GM21367 (cell line): ENCODE measurements around the gene UBAC2.
"Not testable (repeated sequence)": the region's sequence is repeated elsewhere in the genome, so short reads cannot be mapped to it uniquely, and the experiment has no call there.

Source experiments
- ATAC-seq: cut with Tn5 transposase; IDR thresholded peaks from one replicate; pipeline ENCODE4 v1.9.1; 2021; ENCODE audit not compliant: unreplicated experiment

The UBAC2 gene

DNA sequence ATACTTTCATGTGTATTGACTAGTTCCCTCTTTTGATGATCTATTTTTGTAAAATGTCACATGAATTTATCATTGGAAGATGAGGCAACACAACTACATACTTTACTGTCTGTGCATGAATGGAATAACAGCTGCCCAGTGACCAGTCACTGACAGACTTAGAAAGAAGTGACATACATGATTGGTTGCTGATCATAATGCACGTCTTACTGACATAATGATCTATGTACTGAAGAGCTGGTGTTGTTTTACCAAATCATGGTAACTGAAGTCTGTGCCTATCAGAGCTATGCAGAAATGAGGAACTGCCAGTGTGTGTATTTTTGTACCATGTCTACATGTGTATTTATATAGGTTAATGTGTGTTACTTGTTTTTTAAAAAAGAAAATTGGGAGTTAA, 31.1 kb downstream of the UBAC2 start:
- ATAC-seq: no peak

DNA sequence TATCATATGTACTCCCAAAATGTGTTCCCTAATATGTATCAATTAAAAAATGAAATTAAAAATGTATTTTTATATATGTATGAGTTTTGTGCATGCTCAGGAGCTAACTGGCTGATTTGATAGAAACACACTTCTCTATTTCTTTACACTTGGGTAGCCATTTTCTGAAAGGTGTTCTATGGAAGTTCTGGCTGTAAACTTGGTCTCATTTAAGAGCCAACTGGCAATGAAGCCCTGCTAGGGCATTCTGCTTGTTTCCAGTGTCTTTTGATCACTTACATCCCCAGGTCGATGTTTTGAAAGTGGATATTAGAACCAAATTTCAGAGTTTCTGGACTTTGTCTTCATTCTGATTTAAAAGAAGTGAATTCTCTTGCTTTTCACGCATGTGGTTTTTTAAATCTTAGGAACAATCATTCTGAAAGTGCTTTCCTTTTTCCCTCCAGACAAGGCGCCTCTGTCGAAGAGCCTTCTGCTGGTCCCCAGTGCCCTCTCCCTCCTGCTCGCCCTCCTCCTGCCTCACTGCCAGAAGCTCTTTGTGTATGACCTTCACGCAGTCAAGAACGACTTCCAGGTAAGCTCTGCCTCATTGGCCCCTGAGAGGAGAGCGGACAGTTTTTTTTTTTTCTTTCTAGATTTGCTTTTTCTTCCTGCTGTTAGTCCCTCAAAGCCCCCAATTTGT, 37.5 kb downstream of the UBAC2 start:
- ATAC-seq: peak; percentile 44

DNA sequence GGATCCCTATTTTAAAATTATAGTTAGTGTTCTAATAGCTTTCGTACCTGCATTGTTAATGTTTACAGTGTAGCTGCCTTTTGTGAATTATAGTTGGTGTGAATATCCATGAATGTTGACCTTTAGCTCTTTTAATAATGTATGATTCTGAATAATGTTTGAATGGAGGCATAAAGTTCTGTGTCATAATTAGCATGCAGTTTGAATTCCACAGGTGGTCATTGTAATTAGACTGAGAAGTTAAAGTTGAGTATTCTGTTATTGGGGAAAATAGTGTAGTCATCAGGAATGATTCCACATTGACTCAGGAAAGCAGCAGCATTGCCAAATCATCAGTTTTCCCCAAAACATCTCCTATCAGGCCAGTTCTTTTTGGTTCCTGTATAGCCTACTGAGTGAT, 45.4 kb downstream of the UBAC2 start:
- ATAC-seq: no peak

DNA sequence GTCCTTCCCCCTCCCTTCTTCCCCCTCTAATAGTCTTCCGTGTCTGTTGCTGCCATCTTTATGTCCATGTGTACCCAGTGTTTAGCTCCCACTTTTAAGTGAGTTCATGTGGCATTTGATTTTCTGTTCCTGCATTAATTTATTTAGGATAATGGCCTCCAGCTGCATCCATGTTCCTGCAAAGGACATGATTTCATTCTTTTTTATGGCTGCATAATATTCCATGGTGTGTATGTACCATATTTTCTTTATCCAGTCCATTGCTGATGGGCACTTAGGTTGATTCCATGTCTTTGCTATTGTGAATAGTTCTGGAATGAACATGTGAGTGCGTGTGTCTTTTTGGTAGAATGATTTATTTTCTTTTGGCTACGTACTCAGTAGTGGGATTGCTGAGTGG, 48.5 kb downstream of the UBAC2 start:
- ATAC-seq: not testable (repeated sequence)

DNA sequence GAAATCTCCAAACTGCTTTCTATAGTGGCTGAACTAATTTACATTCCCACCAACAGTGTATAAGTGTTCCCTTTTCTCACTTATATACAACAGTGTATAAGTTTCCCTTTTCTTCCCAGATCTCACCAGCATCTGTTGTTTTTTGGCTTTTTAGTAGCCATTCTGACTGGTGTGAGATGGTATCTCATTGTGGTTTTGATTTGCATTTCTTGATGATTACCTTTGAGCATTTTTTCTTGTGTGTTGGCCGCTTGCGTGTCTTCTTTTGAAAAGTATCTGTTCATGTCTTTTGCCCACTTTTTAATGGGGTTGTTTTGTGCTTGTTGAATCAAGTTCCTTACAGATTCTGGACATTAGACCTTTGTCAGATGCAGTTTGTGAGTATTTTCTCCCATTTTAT, 49.0 kb downstream of the UBAC2 start:
- not testable (repeated sequence) for ATAC-seq

DNA sequence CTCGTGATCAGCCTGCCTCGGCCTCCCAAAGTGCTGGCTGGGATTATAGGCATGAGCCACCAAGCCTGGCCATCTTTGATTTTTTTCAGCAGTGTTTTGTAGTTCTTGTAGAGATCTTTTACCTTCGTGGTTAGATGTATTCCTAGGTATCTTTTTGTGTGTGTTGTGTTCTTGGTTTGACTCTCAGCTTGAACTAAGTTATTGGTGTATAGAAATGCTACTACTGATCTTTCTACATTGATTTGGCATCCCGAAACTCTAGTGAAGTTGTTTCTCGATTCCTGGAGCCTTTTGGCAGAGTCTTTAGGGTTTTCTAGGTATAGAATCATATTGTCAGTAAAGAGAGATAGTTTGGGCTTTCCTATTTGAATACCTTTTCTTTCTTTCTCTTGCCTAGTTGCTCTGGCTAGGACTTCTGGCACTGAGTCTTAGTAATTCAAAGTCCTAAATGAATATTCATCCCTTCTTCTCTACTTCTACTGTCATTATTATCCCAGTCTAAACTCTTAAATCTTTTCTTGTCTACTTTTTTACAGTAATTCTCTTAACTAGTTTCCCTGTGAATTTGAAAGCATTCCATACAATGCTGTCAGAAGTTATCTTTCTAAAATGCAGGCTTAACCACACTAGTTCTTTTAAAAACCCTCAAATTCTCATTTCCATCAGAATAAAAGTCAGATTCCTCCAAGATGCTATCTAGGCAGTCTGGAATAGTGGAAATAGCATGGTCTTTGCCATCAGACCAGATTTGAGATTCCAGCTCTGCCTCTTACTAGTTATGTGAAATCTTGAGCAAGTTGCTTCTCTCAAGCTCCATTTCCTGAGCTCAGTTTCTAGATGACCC, 50.5 kb downstream of the UBAC2 start:
- ATAC-seq: no peak

DNA sequence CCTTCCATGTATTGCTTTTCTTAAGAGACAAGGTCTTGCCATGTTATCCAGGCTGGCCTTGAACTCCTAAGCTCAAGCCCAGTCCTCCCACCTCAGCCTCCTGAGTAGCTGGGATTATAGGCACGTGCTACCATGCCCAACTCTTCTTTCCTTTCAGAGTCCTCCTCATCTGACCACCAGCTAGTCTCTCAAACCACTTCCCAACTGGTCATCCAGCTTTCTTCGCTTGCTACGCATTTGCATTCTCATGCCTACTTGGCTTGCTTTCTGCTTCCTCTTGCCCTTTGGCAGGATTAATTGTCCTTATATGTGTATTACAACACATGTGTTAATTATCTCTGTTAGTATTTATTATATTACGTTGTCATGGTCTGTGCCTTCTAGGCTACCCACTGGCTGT, 51.3 kb downstream of the UBAC2 start:
- no peak for ATAC-seq

DNA sequence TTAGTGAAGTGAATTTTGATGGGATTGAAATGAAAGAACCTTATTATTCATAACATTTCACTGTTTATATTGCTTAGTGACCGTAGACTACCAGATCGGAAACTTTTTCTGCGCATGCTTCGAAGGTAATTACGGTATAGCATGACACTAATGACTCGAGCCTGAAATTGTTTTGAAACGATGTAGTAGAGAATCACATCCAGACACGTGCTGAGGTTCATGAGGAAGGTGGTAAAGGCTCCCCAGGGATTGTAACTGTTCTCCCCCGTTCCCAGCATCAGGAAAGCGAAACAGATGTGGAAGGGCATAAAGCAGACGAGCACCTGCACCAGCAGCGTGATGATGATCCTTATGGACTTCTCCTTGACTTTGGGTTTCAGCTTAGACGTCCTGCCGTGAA, 54.2 kb downstream of the UBAC2 start:
- no peak for ATAC-seq

DNA sequence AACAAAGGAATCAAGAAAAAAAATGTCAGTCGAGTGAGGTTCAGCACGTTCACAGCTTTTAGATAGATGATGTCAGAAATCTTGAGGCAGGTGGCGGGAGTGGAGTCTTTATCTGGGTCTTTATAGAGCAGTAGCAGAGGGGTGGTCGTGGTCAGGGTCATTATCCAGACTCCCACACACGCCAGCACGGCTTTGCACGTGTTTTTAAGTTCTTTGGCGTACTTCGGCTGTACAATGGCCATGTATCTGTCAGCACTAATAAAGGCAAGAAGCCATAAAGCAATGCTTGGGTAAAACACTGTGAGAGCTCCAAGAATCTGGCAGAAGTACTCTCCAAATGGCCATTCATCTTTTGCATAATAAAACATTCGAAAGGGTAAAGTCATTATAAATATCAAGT, 54.6 kb downstream of the UBAC2 start:
- no peak for ATAC-seq

DNA sequence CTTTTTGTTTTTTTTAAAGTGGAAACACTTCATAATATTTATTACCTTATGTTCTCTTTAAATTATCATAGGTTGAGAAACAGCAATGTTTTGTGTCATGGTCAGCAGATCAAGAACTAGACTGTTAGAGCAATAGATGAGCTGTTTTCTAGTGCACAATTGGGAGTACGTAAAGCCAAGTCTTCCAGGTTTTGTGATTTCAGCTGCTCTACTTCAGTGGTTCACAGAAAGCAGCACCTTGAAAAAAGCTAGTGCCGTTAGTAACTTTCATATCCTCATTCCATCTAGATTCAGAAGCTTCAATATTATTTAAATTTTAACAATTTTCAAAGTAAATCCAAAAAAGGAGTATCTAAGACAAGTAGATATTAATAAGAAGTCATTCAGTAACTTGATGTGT, 55.6 kb downstream of the UBAC2 start:
- peak; percentile 35 for ATAC-seq

DNA sequence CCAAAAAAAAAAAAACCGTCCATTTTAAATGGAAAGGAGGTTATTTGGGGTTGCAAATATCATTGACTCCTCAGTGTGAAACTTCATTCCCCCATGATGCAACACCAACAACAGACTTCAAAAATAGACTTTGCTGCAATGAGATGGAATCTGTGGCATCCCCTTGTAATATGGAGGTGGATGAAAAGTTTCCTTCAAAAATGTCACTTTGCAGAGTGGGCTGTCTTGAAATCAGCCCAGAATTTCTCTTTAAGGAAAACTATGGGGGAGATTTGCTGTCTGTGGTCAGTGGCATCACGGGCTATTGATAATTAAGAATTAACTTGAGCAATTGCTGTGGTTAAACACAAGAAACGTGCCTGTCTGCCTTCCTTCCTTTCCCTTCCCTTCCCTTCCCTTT, 56.1 kb downstream of the UBAC2 start:
- peak; percentile 15 for ATAC-seq

DNA sequence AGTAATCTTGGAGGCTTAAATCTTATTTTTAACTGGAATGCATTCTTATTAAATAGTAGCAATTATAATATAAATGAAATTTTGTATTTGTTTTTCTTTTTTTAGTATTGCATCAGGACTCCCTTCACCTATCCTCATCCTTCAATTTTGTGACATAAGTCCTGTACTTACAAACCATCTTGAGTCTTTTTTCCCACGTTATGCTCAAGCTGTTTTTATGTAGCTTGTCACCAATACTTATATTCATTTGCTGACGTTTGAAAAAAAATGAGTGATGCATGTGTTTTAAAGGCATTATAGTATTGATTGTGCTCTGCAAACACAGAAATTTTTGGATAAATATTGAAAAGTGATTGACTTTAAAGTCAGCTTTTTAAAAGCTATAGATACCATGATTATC, 56.6 kb downstream of the UBAC2 start:
- no peak for ATAC-seq

DNA sequence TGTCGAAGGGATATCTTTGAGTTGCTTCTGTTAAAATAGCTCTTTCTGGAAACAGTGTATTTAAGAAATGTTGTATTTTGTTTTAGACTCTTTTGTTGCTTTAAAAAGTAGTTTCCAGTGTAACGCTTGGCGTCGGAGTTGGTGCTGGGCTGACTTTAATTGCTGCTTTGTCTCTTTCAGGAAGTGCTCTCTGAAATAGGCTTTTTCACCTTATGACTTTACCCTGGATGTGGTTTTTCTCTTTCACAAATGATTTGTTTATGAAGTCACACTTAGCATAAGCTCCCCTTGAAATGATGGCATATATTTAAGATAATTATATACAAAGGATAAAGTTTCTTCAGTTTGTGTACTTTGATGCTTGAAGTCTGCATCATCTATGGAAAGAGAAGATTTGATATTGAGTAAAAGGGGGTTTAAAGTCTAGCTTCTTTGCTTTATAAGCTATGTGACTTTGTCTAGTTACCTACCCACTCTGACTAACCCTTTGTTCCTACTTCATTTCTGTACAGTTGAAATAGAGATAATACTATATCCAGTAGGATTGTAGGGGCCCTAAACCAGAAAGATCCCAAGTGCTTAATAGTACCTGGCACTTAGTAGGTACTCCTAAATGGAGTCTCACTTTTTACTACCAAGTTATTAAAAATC, 57.7 kb downstream of the UBAC2 start, which contains the start of gene GPR18:
Gene GPR18, minus strand, starts transcription at position 170 of the 651 bp plus-strand sequence. CDS start 2,507 bp downstream, outside the sequence.
- ATAC-seq: peak; percentile 72

DNA sequence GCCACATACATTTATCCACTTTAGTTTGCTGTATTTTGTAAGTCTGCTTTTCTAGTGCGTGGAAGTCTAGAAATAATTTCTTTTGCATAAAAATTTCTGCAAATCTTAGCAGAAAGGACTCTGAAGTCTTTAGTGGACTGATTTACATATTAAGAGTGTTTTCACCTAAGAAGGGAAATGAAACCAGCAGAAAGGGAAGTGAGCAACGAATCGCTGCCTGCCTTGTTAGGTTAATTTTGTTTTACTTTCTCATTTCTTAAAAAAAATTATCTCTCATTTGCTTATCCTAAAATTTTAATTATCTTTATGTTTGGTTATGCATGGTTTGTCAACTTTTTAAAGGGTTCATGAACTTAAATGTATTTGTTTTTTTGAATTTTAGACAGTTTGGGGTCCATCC, 58.3 kb downstream of the UBAC2 start:
- peak; percentile 39 for ATAC-seq

DNA sequence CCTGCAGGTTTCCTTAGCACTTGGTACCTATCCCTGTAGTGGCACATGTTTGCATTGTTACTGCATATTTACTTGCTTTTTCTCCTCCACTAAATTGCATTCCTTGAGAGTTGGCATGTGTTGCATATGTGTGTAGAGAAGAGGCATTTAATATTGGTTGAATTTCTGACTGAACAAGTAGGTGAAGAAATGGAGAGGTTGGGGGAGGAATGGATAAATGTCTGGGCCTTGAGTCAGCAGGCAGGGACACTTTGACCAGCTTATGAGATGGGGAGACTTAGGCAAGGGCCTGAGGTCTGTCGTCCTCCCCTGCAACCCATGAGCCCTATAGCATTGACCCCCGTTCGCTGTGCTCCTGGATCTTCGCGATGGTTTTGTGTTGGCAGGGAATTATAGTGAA, 59.6 kb downstream of the UBAC2 start:
- no peak for ATAC-seq

DNA sequence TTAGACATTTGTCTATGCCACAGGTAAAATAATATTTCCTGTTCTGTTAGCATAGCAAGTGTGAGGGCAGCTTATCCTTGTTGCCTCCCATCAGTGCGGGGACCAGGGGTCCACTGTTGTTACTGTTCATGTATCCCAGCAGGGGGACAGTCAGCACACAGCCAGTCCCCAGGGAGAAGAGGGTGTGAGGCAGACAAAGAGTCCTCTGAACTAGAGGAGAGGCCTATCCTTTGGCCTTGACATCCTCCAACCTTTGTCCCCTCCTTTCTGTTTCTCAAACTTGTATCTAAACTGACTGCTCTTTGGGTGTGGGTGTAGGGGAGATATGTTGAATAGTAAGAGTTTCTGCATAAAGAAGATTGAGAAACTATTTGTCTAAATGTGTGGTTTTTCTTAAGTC, 60.4 kb downstream of the UBAC2 start:
- no peak for ATAC-seq

DNA sequence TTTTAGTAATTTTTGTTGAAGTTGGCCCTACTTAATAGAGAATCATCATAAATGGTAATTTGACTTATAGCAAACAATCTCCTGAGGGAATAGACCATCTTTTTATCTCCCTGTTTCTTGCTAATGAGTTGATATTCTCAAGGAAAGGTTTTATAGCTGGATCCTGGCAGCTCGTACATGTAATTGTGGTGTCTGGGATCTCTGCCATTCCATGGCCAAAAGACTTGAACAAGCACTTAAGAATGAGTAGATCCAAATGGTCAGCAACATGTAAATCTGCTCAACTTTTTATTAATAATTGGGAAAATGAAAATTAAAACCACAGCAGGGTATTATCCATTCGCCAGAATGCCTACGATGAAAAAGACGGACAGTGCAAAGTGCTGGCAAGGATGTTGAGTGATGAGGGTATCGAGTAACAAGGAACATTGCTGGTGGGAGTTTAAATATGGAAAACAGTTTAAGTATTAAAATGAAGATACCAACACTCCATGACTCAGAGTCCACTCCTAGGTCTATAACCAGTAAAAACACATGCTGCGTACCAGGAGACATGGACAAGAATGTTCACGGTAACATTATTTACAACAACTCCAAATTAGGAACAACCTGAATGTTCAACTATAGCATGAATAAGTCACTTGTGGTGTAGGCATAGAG, 62.6 kb downstream of the UBAC2 start:
- ATAC-seq: no peak

DNA sequence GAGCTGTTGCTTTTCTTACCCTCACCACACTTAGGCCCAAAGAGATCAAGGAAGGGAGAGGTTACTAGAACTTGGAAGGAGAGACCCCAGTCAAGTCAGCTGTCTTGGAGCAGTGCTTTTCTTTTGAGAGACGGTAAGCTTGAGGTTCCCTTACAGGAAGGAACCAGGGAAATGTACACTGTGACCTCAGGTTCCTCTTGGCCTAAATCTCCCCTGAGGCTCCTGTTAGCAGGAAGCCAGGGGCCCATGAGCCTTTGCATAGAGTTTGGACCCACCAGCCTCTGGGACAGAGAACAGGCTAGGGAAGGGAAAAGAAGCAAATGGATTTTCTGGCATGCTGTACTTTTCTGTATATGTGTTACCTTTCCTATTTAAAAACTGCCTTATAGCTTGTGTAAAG, 63.4 kb downstream of the UBAC2 start:
- no peak for ATAC-seq

DNA sequence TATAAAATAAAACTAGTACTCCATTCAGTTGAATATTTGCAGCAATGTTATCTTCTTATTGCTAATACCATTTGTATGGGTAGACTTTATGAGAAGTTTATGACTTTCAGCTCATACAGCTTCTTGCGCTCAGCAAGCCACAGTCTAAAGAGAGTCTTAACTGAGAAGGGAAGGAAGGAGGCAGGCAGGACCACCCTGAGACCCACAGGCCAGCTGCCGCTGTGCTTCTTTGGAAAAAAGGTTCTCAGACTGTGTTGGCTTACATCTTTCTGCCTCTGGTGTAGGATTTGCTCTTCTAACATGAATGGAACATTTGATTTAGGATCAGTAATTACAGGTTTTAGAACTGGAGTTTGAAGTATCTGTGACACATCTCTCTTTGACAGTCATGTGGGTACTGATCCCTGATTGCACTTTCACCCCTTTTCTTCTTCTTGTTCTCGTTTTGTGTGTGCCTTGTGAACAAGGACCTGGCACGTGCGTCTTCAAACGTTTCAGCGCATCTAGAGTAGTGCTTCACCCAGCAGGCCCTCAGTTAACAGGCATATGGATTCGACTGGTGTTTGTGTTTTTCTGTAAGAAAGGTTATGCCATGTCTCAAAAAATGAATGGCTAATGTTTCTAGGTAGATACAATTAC, 64.6 kb downstream of the UBAC2 start:
- no peak for ATAC-seq

DNA sequence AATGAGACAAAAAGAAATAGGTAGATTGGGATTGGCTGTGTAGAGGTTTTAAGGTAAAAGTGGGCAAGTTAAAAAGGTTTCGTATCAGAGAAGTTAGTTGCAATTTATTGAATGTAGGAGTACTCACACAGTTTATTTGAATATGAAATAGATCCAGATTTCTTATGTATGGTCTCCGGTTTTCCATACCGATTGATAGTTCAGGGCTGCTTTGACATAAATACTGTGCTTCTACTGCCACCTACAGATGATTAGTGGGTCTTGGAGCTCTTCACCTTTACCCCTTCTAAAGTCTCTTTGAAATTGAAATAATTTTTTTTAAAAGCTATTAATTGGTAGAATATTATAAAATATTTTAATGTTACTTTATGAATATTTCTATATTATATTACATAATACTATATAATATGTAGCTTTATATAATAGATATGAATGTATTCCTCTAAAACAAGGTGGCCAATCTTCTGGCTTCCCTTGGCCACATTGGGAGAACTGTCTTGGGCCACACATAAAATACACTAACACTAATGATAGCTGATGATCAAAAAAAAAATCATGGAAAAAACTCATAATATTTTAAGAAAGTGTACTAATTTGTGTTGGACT, 65.3 kb downstream of the UBAC2 start:
- ATAC-seq: no peak

DNA sequence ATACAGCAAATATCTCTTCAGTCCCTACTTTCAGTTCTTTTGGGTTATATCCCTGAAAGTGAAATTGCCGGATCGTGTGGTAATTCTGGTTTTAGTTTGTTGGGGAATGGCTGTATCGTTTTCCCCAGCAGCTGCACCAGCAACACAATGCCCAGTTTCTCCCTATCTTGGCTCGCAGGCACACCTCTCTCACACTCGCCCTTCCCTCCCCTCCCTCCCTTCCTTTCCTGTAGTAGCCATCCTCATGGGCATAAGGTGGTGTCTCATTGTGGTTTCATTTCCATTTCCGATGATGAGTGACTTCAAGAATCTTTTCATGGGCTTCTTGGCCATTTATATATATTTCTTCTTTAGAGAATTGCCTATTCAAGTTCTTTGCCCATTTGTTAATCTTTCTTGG, 66.2 kb downstream of the UBAC2 start:
- ATAC-seq: no peak
